Activated B cell treated with CpG ODN at 0.5 μM for 24 hours (primary cell): ENCODE data around the gene KIF13A. TPM values are rescaled to one million over a fixed set of nuclear protein-coding genes. Genes with fewer than 3 reads are reported as not detected.

ENCODE experiments used
- ATAC-seq: fragments of 200-7000 bp; cut with Tn5 transposase; one replicate; pipeline ENCODE4 v1.10.0; 2021; ENCODE audit warnings: low read depth, mild to moderate bottlenecking, moderate library complexity
- CTCF ChIA-PET: fragments of 350-600 bp; sonication (Branson Sonifier 250); formaldehyde crosslinking; loops from one replicate; lab custom pipeline; 2021; ENCODE audit warnings: antibody characterized with exemption; lab: Charles Lee
- POLR2A ChIA-PET: fragments of 350-600 bp; sonication (Branson Sonifier 250); formaldehyde crosslinking; loops from one replicate; lab custom pipeline; 2021; ENCODE audit warnings: antibody characterized with exemption; lab: Charles Lee
- DNase-seq: peaks from one replicate; pipeline ENCODE4 v3.0.0; 2022
- H3K27ac Mint-ChIP-seq: one replicate; pipeline ENCODE4 v1.8.0; 2020; ENCODE audit warnings: mixed read lengths
- H3K27me3 Mint-ChIP-seq: one replicate; pipeline ENCODE4 v1.8.0; 2021; ENCODE audit warnings: mixed read lengths
- H3K36me3 Mint-ChIP-seq: one replicate; pipeline ENCODE4 v1.8.0; 2021; ENCODE audit warnings: low read depth, mixed read lengths
- H3K4me1 Mint-ChIP-seq: one replicate; pipeline ENCODE4 v1.8.0; 2021; ENCODE audit warnings: mixed read lengths
- H3K4me3 Mint-ChIP-seq: one replicate; pipeline ENCODE4 v1.8.0; 2020; ENCODE audit warnings: mild to moderate bottlenecking, mixed read lengths
- H3K9me3 Mint-ChIP-seq: one replicate; pipeline ENCODE4 v1.8.0; 2020; ENCODE audit warnings: mixed read lengths
- CTCF ChIP-seq: fragments of 200-600 bp; IDR thresholded peaks from one replicate; pipeline ENCODE4 v1.8.0; 2022; ENCODE audit warnings: antibody characterized with exemption, mild to moderate bottlenecking
- intact Hi-C: fragments of 100-400 bp; cut with micrococcal nuclease; formaldehyde crosslinking; loops from one replicate; pipeline ENCODE4 v1.15.1; 2024
- total RNA-seq: library from RNA; stranded (reverse); gene quantifications from 2 replicates; pipeline ENCODE4 v1.2.3, GENCODE V29; 2022

The KIF13A gene
- total RNA-seq, 1 donor from 2014 or later, result 14.1 TPM

- Mint-ChIP-seq H3K27me3 (no peaks in the 10 kb centered on the region), H3K4me1 (no peaks in the 10 kb centered on the region), H3K27ac (no peak overlapping the region), H3K4me3 (no peak overlapping the region), H3K36me3 (no peaks in the 10 kb centered on the region), H3K9me3 (no peaks in the 10 kb centered on the region)
- CTCF ChIA-PET, result no interaction called here
- no peak for ATAC-seq
- intact Hi-C loops, result no loop called here
- POLR2A ChIA-PET, result no interaction called here
- no peak for TF ChIP-seq CTCF
- no peak for DNase-seq
These were observed 64.0 kb downstream of the KIF13A start for GRCh38 chr6:17923401-17923863.

GRCh38 chr6:17921454-17921853 lies 66.0 kb downstream of the KIF13A start:
- Mint-ChIP-seq H3K4me3 (no peak overlapping the region), H3K4me1 (no peaks in the 10 kb centered on the region), H3K9me3 (no peaks in the 10 kb centered on the region), H3K27ac (no peak overlapping the region), H3K36me3 (no peaks in the 10 kb centered on the region), H3K27me3 (no peaks in the 10 kb centered on the region)
- ChIA-PET CTCF (no interaction called here), POLR2A (no interaction called here)
- DNase-seq (no peak), ATAC-seq (no peak)
- intact Hi-C loops, result no loop called here
- TF ChIP-seq CTCF, result no peak

- Mint-ChIP-seq H3K36me3 (no peaks in the 10 kb centered on the region), H3K9me3 (no peaks in the 10 kb centered on the region), H3K4me3 (no peak overlapping the region), H3K4me1 (no peaks in the 10 kb centered on the region), H3K27ac (no peak overlapping the region), H3K27me3 (no peaks in the 10 kb centered on the region)
- DNase-seq, result no peak
- ChIA-PET POLR2A (no interaction called here), CTCF (no interaction called here)
- intact Hi-C loops, result no loop called here
- no peak for TF ChIP-seq CTCF
- ATAC-seq, result no peak
These were observed 67.9 kb downstream of the KIF13A start for GRCh38 chr6:17919496-17919895.

- H3K36me3 Mint-ChIP-seq, result no peaks in the 10 kb centered on the region
- no peaks in the 10 kb centered on the region for H3K9me3 Mint-ChIP-seq
- no peaks in the 10 kb centered on the region for H3K27me3 Mint-ChIP-seq
- TF ChIP-seq CTCF, result no peak
- DNase-seq, result no peak
- H3K27ac Mint-ChIP-seq, result no peak overlapping the region
- no peak overlapping the region for H3K4me3 Mint-ChIP-seq
- ATAC-seq, result no peak
- intact Hi-C loops, result no loop called here
- ChIA-PET POLR2A (no interaction called here), CTCF (no interaction called here)
- H3K4me1 Mint-ChIP-seq, result no peaks in the 10 kb centered on the region
These were observed 69.3 kb downstream of the KIF13A start for GRCh38 chr6:17917837-17918763.

- Mint-ChIP-seq H3K27ac (no peak overlapping the region), H3K4me1 (peaks cover 9% of the 10 kb centered on the region), H3K27me3 (no peaks in the 10 kb centered on the region), H3K36me3 (no peaks in the 10 kb centered on the region), H3K4me3 (no peak overlapping the region), H3K9me3 (no peaks in the 10 kb centered on the region)
- intact Hi-C loops, result no loop called here
- ChIA-PET POLR2A (no interaction called here), CTCF (no interaction called here)
- no peak for DNase-seq
- no peak for ATAC-seq
- TF ChIP-seq CTCF, result no peak
These were observed 72.8 kb downstream of the KIF13A start for GRCh38 chr6:17914651-17915050.
